Activated CD4-positive, alpha-beta memory T cell treated with anti-CD3 and anti-CD28 coated beads, Interleukin-2, amount 10 ng/mL, durations not matched to agents 7 days and 5 days (primary cell): ENCODE results near the gene DBX2. TPM values are rescaled to one million over a fixed set of nuclear protein-coding genes. Genes with fewer than 3 reads are reported as not detected.
"Not testable (repeated sequence)": the region's sequence is repeated elsewhere in the genome, so short reads cannot be mapped to it uniquely, and the experiment has no call there.

Source experiments
- CTCF ChIA-PET: fragments of 350-600 bp; sonication (Branson Sonifier 250); formaldehyde crosslinking; loops from one replicate; lab custom pipeline; 2021; ENCODE audit warnings: antibody characterized with exemption, inconsistent platforms; lab: Charles Lee
- POLR2A ChIA-PET: fragments of 350-600 bp; sonication (Branson Sonifier 250); formaldehyde crosslinking; loops from one replicate; lab custom pipeline; 2021; ENCODE audit warnings: antibody characterized with exemption; lab: Charles Lee
- DNase-seq: peaks from one replicate; pipeline ENCODE4 v3.0.0-alpha.2; 2020
- H3K27ac Mint-ChIP-seq: one replicate; pipeline ENCODE4 v1.8.0; 2021; ENCODE audit warnings: mild to moderate bottlenecking, mixed read lengths
- H3K27me3 Mint-ChIP-seq: one replicate; pipeline ENCODE4 v1.8.0; 2021; ENCODE audit warnings: mixed read lengths
- H3K36me3 Mint-ChIP-seq: one replicate; pipeline ENCODE4 v1.8.0; 2021; ENCODE audit warnings: low read depth, mixed read lengths
- H3K4me1 Mint-ChIP-seq: one replicate; pipeline ENCODE4 v1.8.0; 2021; ENCODE audit warnings: mixed read lengths
- H3K4me3 Mint-ChIP-seq: one replicate; pipeline ENCODE4 v1.8.0; 2021; ENCODE audit warnings: mild to moderate bottlenecking, mixed read lengths
- H3K9me3 Mint-ChIP-seq: one replicate; pipeline ENCODE4 v1.8.0; 2021; ENCODE audit warnings: mixed read lengths
- total RNA-seq, 2 experiments: library from RNA; stranded (reverse); gene quantifications; one replicate each; pipeline ENCODE4 v1.2.3, GENCODE V29; 2021

Gene DBX2
- not detected for total RNA-seq

- peaks cover 50% of the 10 kb centered on the region for H3K27me3 Mint-ChIP-seq
- H3K4me3 Mint-ChIP-seq, result no peak within 1 kb of the TSS
- no peaks in the 10 kb centered on the region for H3K36me3 Mint-ChIP-seq
- H3K4me1 Mint-ChIP-seq, result no peaks in the 10 kb centered on the region
- ChIA-PET POLR2A (no interaction called here), CTCF (no interaction called here)
- no peak within 1 kb of the TSS for H3K27ac Mint-ChIP-seq
- DNase-seq, result no peak
- H3K9me3 Mint-ChIP-seq, result no peaks in the 10 kb centered on the region
Observed at GRCh38 chr12:45050751-45051571, at the start of gene DBX2. Gene DBX2, minus strand, starts transcription at chr12:45051099. Its CDS starts 172 bp downstream, at chr12:45050927.

GRCh38 chr12:45098766-45099165 lies 47.9 kb upstream of the DBX2 start:
- no peak for DNase-seq
- Mint-ChIP-seq H3K27ac (no peak overlapping the region), H3K4me1 (no peaks in the 10 kb centered on the region), H3K4me3 (no peak overlapping the region), H3K27me3 (peaks cover 16% of the 10 kb centered on the region), H3K9me3 (no peaks in the 10 kb centered on the region), H3K36me3 (no peaks in the 10 kb centered on the region)
- POLR2A ChIA-PET, result no interaction called here
- CTCF ChIA-PET, result no interaction called here

GRCh38 chr12:45095417-45095816 lies 44.5 kb upstream of the DBX2 start:
- H3K27ac Mint-ChIP-seq, H3K4me1 Mint-ChIP-seq, CTCF ChIA-PET, H3K4me3 Mint-ChIP-seq, H3K9me3 Mint-ChIP-seq, POLR2A ChIA-PET, H3K36me3 Mint-ChIP-seq, DNase-seq: not testable (repeated sequence)
- H3K27me3 Mint-ChIP-seq, result peaks cover 18% of the 10 kb centered on the region

- Mint-ChIP-seq H3K27ac (no peak overlapping the region), H3K36me3 (no peaks in the 10 kb centered on the region), H3K4me1 (no peaks in the 10 kb centered on the region), H3K4me3 (no peak overlapping the region), H3K27me3 (peaks cover 10% of the 10 kb centered on the region), H3K9me3 (no peaks in the 10 kb centered on the region)
- CTCF ChIA-PET, result no interaction called here
- no peak for DNase-seq
- POLR2A ChIA-PET, result no interaction called here
Observed at GRCh38 chr12:45093051-45093450, 42.2 kb upstream of the DBX2 start.

- H3K4me3 Mint-ChIP-seq, result no peak overlapping the region
- POLR2A ChIA-PET, result no interaction called here
- H3K9me3 Mint-ChIP-seq, result peaks cover 2% of the 10 kb centered on the region
- H3K27me3 Mint-ChIP-seq, result peaks cover 7% of the 10 kb centered on the region
- CTCF ChIA-PET, result no interaction called here
- H3K36me3 Mint-ChIP-seq, result no peaks in the 10 kb centered on the region
- no peak overlapping the region for H3K27ac Mint-ChIP-seq
- H3K4me1 Mint-ChIP-seq, result no peaks in the 10 kb centered on the region
- DNase-seq, result no peak
Observed at GRCh38 chr12:45089411-45090075, 38.6 kb upstream of the DBX2 start.

- Mint-ChIP-seq H3K4me1 (no peaks in the 10 kb centered on the region), H3K9me3 (peaks cover 2% of the 10 kb centered on the region), H3K27me3 (peaks cover 7% of the 10 kb centered on the region), H3K4me3 (no peak overlapping the region), H3K36me3 (no peaks in the 10 kb centered on the region), H3K27ac (no peak overlapping the region)
- no peak for DNase-seq
- ChIA-PET POLR2A (no interaction called here), CTCF (no interaction called here)
Observed at GRCh38 chr12:45088608-45089007, 37.7 kb upstream of the DBX2 start.

GRCh38 chr12:45084248-45084647 lies 33.3 kb upstream of the DBX2 start:
- POLR2A ChIA-PET, H3K36me3 Mint-ChIP-seq, H3K27ac Mint-ChIP-seq, H3K9me3 Mint-ChIP-seq, CTCF ChIA-PET, H3K27me3 Mint-ChIP-seq, H3K4me1 Mint-ChIP-seq, H3K4me3 Mint-ChIP-seq, DNase-seq: not testable (repeated sequence)

GRCh38 chr12:45077251-45077650 lies 26.4 kb upstream of the DBX2 start:
- H3K27me3 Mint-ChIP-seq, result peaks cover 14% of the 10 kb centered on the region
- H3K9me3 Mint-ChIP-seq, result no peaks in the 10 kb centered on the region
- ChIA-PET CTCF (no interaction called here), POLR2A (no interaction called here)
- no peak overlapping the region for H3K4me3 Mint-ChIP-seq
- no peaks in the 10 kb centered on the region for H3K4me1 Mint-ChIP-seq
- DNase-seq, result no peak
- no peaks in the 10 kb centered on the region for H3K36me3 Mint-ChIP-seq
- no peak overlapping the region for H3K27ac Mint-ChIP-seq

GRCh38 chr12:45076417-45077026 lies 25.6 kb upstream of the DBX2 start:
- ChIA-PET CTCF (no interaction called here), POLR2A (no interaction called here)
- no peak overlapping the region for H3K27ac Mint-ChIP-seq
- DNase-seq, result no peak
- H3K4me1 Mint-ChIP-seq, result no peaks in the 10 kb centered on the region
- peaks cover 17% of the 10 kb centered on the region for H3K27me3 Mint-ChIP-seq
- no peak overlapping the region for H3K4me3 Mint-ChIP-seq
- H3K9me3 Mint-ChIP-seq, result no peaks in the 10 kb centered on the region
- no peaks in the 10 kb centered on the region for H3K36me3 Mint-ChIP-seq

GRCh38 chr12:45075587-45076282 lies 24.8 kb upstream of the DBX2 start:
- H3K27ac Mint-ChIP-seq, result no peak overlapping the region
- ChIA-PET CTCF (no interaction called here), POLR2A (no interaction called here)
- H3K4me1 Mint-ChIP-seq, result no peaks in the 10 kb centered on the region
- H3K4me3 Mint-ChIP-seq, result no peak overlapping the region
- H3K9me3 Mint-ChIP-seq, result no peaks in the 10 kb centered on the region
- no peaks in the 10 kb centered on the region for H3K36me3 Mint-ChIP-seq
- peaks cover 15% of the 10 kb centered on the region for H3K27me3 Mint-ChIP-seq
- DNase-seq, result no peak

- POLR2A ChIA-PET, result no interaction called here
- H3K4me1 Mint-ChIP-seq, result no peaks in the 10 kb centered on the region
- H3K36me3 Mint-ChIP-seq, result no peaks in the 10 kb centered on the region
- H3K27me3 Mint-ChIP-seq, result peaks cover 4% of the 10 kb centered on the region
- peaks cover 12% of the 10 kb centered on the region for H3K9me3 Mint-ChIP-seq
- DNase-seq, result no peak
- CTCF ChIA-PET, result no interaction called here
- H3K4me3 Mint-ChIP-seq, result no peak overlapping the region
- no peak overlapping the region for H3K27ac Mint-ChIP-seq
Observed at GRCh38 chr12:45065125-45065626, 14.3 kb upstream of the DBX2 start.

GRCh38 chr12:45060976-45061375 lies 10.1 kb upstream of the DBX2 start:
- POLR2A ChIA-PET, result no interaction called here
- peaks cover 6% of the 10 kb centered on the region for H3K27me3 Mint-ChIP-seq
- H3K4me3 Mint-ChIP-seq, result no peak overlapping the region
- DNase-seq, result no peak
- CTCF ChIA-PET, result no interaction called here
- H3K27ac Mint-ChIP-seq, result no peak overlapping the region
- H3K36me3 Mint-ChIP-seq, result no peaks in the 10 kb centered on the region
- no peaks in the 10 kb centered on the region for H3K4me1 Mint-ChIP-seq
- no peaks in the 10 kb centered on the region for H3K9me3 Mint-ChIP-seq

- ChIA-PET CTCF (no interaction called here), POLR2A (no interaction called here)
- Mint-ChIP-seq H3K4me3 (no peak overlapping the region), H3K4me1 (no peaks in the 10 kb centered on the region), H3K27me3 (peaks cover 47% of the 10 kb centered on the region), H3K27ac (no peak overlapping the region), H3K36me3 (no peaks in the 10 kb centered on the region), H3K9me3 (no peaks in the 10 kb centered on the region)
- DNase-seq, result no peak
Observed at GRCh38 chr12:45051572-45052125, 750 bp upstream of the DBX2 start.
